Gastrocnemius medialis (tissue), 4 donors: ENCODE data around the gene NR1D2.

Source experiments
- POLR2A ChIP-seq, 2 donors: fragments of 450-650 bp; IDR thresholded peaks; one replicate each; pipeline ENCODE4 v1.6.1; 2017; ENCODE audit warnings: antibody characterized with exemption in 2 of 2, mild to moderate bottlenecking in 2 of 2, moderate library complexity in 2 of 2
- TF ChIP-seq, protein P1 (sequence below), 5 experiments: fragments of 450-650 bp in 3 of 5; fragments of 200-600 bp in 2 of 5; sonication (generic) in 2 of 5; IDR thresholded peaks in 4 of 5; conservative IDR thresholded peaks in 1 of 5; 1 replicate in 4 of 5; 2 replicates in 1 of 5; pipeline ENCODE4 v1.5.1; 2016 to 2019; ENCODE audit warnings: antibody characterized with exemption in 5 of 5, mild to moderate bottlenecking in 3 of 5, moderate library complexity in 3 of 5

DNA sequence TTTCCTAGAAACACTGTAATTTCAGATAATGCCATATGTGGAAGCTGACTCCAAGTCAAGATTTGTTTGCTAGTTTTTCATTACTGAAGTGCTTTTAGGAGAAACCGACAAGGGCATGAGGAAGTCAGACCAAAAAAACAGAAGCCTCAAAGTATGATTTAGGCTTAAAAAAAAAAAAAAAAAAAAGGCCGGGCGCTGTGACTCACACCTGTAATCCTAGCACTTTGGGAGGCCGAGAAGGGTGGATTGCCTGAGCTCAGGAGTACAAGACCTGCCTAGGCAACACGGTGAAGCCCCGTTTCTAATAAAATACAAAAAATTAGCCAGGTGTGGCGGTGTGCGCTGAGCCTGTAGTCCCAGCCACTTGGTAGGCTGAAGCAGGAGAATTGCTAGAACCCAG is 16.6 kb upstream of the NR1D2 start:
- TF ChIP-seq, protein P1, sequence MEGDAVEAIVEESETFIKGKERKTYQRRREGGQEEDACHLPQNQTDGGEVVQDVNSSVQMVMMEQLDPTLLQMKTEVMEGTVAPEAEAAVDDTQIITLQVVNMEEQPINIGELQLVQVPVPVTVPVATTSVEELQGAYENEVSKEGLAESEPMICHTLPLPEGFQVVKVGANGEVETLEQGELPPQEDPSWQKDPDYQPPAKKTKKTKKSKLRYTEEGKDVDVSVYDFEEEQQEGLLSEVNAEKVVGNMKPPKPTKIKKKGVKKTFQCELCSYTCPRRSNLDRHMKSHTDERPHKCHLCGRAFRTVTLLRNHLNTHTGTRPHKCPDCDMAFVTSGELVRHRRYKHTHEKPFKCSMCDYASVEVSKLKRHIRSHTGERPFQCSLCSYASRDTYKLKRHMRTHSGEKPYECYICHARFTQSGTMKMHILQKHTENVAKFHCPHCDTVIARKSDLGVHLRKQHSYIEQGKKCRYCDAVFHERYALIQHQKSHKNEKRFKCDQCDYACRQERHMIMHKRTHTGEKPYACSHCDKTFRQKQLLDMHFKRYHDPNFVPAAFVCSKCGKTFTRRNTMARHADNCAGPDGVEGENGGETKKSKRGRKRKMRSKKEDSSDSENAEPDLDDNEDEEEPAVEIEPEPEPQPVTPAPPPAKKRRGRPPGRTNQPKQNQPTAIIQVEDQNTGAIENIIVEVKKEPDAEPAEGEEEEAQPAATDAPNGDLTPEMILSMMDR (IDR thresholded peaks at IDR 0.05 in 4 of 5, conservative IDR thresholded peaks at IDR 0.05 in 1 of 5): no peak
- TF ChIP-seq POLR2A (IDR thresholded peaks at IDR 0.05): no peak
